Activated effector memory CD4-positive, alpha-beta T cell treated with anti-CD3 and anti-CD28 coated beads, Interleukin-2, amount 50 U/mL, for 16 hours (primary cell): Measurements from ENCODE around the gene MAGEA6.

Experiments
- DNase-seq: peaks from one replicate; pipeline ENCODE4 v3.0.0-alpha.2; 2020

The MAGEA6 gene

GRCh38 chrX:152733261-152733975 is 36.1 kb downstream of the MAGEA6 start, which contains the start of the genes CSAG1 and MAGEA12:
Gene CSAG1 (minus strand): TSS chrX:152733721. CDS start chrX:152732460, 1,261 bp downstream.
Gene MAGEA12 (plus strand): TSS chrX:152733757. CDS start chrX:152736162, 2,405 bp downstream.
- no peak for DNase-seq

DNA sequence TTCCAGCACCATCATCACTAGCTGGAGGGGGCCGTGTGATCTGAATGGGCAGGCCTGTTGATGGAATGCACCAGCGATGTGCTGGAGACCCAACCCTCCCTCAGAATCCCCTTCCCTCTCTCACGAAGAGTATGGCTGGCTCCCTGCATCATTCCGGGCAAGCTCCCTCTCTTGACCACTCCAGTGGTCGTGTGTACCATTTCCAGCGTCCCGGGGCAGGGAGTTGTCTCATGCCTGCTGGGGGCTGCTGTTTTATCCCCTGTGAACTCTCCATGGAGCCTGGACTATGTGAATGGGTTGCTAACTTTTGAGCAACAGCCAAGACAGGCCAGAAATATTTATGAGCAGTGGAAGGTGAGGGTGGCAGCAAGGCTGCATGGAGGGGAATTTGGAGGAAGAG is 44.1 kb downstream of the MAGEA6 start:
- no peak for DNase-seq
